GM18870 (cell line): ENCODE results near the gene SAMD13.

ENCODE experiments used
- ATAC-seq: cut with Tn5 transposase; IDR thresholded peaks from one replicate; pipeline ENCODE4 v1.9.1; 2021; ENCODE audit warnings: moderate library complexity; ENCODE audit not compliant: unreplicated experiment

The SAMD13 gene

DNA sequence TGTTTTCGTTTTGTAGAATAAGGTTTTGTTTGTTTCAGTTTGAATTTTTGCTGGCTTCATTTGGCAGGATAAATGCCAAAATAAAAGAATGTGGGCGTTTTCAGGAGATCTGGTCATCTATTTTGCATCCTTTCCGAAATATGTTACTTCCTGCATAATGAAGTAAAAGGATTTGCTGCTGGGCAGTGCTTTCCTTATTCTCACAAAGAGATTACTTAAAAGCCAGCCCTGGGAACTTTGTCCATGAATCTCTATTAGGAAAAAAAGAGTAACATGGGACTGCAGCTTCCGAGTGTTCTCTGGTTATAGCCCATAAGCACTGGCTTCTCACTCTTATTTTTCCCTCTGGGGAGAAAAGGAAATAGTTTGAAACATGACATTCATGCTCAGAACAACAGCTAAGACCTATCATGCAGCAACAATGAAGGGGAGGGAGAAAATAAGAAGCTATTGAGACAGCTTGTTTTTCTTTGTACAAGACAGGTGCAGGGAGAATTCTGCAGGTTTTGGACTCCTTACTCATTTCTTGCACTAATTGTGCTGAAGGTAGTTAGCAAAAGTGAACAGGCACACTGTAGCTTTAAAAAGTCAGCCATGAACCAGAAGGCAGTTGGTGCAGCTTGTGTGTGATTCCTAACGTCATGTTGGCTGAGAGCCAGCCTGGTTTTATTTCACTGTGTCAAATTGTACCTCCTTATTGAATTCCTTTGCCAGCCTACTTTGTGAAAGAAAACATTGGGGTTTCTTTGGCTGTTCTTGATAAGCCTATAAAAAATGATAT is at the start of gene SAMD13:
Gene SAMD13 (plus strand): TSS at position 705 of the 781 bp plus-strand sequence. CDS start 1,527 bp downstream, outside the sequence.
- ATAC-seq = no peak

DNA sequence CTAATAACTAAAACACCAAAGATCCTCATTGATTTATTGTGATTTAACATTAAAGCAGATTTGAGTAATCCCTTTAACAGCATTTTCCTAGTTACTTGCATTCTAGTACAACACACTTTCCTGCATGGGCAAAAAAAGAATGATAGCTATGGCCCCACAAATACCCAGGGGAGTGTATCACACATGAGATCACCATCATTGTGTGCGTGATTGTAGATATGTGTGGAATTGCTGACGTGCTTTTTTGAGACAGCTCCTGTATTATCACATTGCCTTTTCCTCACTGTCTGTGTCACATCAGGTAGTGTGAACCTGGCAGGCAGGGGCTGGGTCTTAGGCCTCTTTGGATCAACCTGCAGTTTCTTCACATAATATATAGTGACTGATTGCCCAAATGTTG is 48.5 kb upstream of the SAMD13 start:
- ATAC-seq = no peak

DNA sequence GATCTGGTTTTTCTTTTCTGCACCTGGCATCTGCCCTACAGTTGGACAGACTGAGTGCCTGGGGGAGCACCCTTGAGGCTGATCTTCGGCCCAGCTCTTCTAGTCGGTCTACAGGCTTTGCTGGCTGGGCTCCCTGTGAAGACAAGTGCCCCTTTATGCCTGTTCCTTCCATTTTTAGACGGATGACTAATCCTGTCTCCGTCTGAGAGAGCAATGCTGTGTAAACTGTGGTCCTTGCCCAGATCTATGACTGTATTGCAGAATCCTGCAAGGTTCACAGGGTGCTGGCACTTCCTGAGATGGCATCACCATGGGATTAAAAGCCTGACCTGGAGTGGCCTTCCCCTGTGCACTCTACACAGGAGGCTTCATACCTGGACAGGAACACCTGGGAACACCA is 47.6 kb upstream of the SAMD13 start:
- no peak for ATAC-seq

DNA sequence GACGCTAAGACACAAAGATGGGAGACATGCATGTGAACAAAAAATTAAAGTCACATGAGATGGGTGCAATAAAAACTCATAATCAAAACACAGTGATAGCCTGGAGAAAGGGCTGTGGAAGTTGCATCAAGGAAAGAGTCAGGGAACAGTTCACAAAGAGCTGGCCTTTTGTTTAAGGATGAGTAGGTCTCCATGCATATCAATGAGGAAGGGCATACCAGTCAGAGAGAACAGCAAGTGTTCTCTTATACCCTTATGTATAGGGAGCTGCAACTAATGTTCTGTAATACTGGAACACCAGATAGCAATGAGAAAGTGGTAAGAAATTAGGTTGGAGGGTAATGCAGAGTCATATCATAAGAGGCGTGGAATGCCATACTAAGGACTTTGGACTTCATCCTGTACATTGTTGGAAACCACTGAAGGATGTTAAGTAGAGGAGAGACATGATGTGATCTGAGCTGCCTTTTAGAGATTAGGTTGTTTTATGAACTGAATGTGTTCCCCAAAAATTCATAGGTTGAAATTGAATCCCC is 46.7 kb upstream of the SAMD13 start:
- ATAC-seq = no peak

DNA sequence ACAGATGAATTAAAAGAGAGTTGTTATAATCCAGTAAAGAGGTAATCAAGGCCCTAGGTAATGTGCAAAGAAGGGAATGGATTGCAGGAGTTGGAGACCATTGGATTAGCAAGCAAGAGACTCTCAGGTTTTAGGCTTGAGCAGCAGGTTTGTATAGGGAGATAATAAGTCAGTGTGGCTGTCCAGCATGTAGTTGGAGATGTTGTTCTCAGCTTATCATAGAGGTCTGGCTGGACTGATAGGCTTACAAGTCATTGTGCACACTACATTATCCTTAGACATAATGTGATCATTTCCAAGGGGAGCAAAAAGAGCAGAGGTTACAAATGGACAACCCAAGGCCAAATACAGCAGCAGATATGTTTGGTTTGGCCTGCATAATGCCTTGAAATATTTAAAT is 45.9 kb upstream of the SAMD13 start:
- no peak for ATAC-seq

DNA sequence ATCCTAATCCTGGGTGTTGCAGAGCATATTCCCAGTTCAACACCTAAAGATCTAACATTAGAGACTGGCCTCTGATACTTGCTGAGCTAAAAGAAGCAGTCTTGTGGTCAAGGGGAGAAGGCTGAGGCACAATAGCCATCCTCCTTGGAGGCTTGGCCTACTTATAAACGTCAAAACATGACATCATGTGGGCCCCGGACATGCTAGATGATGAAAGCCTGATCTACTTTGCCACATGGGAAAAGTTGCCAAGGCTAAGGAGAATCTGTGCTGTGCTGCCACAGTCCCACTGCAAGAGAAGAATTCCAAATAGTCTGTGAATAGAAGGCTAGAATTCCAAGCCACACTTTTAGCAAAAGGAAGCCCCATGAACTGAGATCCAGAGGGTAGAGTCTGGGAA is 43.9 kb upstream of the SAMD13 start:
- ATAC-seq = no peak

- ATAC-seq = no peak
Observed at GRCh38 chr1:84259376-84259775, 42.1 kb upstream of the SAMD13 start.

DNA sequence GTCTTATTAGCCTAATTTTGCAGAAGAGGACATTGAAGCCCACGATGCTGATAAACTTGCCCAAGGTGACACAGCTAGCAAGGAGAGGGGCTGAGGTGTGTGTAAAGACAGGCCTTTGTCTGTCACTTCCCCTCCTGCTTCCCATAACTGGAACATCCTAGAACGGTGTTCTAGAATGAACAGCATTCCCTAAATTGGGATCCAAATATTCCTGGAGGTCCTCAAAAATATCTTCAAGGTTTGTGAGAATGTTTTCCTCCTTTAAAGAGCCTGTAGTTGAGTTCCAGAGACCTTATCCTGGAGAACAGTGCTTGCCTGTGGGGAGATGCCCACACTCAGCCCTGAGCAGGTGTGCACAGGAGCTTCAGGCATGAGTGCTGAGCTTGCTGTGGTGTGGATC is 41.5 kb upstream of the SAMD13 start:
- no peak for ATAC-seq

- no peak for ATAC-seq
Observed at GRCh38 chr1:84260852-84261518, 40.5 kb upstream of the SAMD13 start.

DNA sequence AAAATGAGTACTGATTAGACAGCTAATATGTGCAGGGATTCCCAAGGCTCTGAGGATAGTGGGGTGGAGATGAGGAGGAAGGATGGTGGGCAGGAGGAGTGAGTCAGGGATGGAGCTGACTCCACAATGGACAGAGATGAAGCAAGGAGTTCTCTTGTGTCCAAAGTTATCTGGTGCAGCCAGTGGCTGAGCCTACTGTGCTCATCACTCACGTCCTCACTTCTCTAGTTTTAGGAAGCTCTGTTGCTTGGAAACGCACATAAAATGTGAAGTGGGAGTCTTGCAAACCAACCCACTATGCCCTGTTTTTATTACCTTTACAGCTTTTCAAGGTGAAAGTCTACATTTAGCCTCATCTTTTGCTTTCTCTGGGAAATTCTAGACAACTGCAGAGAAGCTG is 36.5 kb upstream of the SAMD13 start:
- no peak for ATAC-seq

DNA sequence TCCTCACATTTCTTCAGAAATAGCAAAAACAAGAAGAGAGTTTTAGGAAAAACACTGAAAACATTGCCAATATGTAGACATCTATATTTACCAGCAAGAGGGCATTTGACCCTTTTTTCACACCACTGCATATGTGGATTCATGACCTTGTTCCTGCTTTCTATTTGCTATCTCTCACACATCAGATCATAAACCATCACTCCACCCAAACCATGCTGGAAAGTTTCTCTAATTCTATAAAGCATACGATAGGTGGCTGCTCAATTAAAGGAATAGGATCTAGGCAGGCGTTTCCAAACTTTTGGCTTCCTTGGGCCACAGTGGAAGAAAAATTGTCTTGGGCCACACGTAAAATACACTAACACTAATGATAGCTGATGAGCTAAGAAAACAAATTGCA is 35.6 kb upstream of the SAMD13 start:
- ATAC-seq = no peak

DNA sequence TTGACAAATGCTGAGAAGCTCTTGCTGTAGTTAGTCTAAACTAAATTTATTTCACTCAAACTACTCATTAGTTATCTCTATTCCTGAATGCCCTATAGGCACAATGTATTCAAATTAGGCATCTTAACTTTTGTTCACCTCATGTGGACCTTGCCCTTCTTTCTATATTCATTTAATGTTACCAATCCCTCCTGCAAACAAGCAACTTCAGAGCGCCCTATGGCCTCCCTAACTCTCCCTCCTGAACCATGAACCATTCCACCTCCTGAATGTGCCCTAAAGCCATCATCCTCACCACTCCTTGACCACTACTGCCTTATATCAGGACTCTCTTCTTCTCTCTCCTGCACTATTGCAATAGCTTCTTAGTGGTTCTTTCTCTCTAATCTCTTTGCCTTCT is 34.8 kb upstream of the SAMD13 start:
- ATAC-seq = no peak

DNA sequence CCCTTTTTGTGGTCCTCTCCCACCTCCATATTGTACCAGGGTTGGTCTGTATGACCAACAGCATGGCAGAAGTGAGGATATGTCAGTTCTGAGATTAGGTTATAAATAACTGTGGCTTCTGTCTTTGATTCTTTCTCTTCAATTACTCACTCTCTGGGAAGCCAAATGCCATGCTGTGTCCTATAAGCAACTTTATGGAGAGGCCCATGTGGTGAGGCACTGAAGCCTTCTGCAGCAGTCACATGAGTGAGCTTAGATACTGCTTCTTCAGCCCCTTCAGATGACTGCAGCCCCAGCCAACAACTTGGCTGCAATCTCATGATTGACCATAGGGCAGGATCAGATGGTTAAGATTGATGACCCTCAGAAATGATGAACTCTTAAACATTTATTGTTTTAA is 34.0 kb upstream of the SAMD13 start:
- ATAC-seq = no peak

DNA sequence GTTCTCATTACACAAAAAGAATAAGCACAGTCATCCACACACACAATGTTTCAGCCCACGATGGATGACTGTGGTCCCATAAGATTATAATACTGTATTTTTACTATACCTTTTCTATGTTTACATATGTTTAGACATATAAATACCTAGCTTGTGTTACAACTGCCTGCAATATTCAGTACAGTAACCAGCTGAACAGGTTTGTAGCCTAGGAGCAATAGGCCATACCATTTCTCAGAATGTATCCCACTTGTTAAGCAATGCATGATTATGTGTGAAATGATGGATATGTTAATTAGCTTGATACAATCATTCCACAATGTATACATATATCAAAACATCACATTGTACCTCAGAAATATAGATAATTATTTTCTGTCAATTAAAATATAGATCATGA is 33.2 kb upstream of the SAMD13 start:
- ATAC-seq = no peak

GRCh38 chr1:84269306-84269705 is 32.2 kb upstream of the SAMD13 start:
- no peak for ATAC-seq

DNA sequence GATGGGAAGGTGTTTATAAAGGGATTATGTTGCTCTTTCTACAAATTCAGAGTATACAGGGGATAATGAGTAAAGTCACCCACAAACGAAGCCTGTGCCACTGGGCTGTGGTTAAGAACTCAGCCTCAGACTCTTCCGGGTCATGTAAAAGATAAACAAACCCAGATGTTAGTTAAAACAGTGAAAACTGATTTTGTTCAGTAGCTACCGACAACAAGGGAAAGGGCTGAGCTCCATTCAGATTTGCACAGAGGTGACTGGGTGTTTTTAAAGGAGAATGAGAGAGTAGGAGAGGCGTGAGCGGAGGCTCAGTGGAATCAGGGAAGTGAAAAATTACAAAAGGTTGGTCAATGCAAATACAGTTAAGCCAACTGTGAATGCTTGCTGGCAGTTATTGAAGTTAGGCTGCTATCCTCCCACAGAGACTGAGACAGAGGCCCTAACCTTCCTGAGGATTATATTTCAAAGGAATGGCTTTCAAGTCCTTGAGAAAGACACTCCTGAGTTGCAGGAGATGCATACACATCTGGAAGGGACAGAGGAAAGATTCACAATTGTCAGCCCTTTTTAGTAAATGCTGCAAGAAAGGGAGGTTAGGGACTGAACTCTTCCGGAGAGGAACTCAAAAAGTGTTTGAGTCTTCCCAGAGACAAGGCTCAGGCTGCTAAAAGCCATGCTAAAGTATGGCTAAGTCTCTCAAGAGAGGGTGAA is 29.9 kb upstream of the SAMD13 start:
- ATAC-seq = peak; percentile 98

DNA sequence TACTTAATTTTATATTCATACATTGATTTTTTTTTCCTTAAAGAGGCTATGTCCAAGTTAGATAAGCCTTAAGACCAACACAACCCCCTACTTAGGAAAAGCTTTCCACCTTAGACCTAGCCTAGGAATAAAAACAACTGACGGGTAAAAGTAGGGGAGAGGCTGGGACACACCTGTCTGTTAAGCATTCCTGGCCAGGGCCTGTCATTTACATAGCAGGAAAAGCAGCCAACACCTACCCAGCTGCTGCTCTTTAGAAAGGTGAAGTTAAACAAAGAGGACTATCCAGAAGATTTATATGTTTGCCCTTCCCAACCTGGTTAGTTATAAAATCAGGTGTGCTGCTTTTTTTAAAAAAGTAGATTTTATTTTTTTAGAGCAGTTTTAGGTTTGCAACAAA is 29.1 kb upstream of the SAMD13 start:
- ATAC-seq = no peak

DNA sequence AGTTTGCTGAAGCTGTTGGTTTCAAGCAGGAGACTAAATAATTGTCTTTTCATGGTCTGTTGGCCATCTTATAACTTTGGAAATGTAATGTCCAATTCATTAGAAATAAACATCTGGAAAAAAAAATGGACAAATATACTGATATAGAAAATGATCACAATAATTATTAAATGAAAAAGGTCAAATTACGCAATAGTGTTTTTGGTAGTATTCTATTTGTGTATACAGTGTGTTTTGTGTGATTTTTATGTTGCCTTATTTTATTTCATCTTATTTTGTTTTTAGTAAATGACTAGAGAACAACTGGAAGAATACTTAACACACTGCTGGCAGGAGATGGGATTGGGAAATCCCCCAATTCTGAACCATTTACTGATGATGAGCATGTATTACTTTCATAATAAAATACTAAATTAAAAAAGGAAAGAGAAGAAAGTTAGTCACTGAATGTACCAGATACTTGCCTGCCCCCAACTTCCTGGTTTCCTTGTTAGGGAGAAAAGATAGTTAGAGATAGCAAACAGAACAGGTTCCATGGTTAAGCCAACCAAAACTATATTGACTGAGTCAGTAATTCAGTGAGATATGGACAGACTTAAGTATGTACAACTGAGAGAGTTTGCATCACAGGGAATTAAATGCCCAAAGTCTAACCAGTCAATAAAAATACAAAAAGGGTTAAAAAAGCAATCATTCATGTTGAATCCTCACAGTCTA is 24.0 kb upstream of the SAMD13 start:
- no peak for ATAC-seq

- no peak for ATAC-seq
Observed at GRCh38 chr1:84278905-84279304, 22.6 kb upstream of the SAMD13 start.

DNA sequence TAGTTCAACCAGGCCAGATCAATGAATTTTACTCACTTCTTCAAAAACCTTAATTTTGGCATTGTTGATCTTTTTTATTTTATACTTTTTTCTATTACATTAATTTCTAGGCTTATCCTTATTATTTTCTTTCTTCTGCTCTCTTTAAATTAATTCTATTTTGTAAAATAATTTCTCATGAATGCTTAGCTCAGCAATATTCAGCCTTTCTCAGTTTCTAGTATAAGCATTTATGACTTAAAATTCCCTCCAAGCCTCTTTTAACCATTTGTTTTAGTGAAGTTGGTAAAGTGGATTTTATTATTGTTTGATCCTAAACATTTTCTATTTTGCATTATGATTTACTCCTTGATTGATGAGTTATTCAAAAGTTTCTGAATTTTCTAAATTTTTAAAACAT is 20.6 kb upstream of the SAMD13 start:
- no peak for ATAC-seq

- ATAC-seq = peak; percentile 55
Observed at GRCh38 chr1:84282780-84283333, 18.7 kb upstream of the SAMD13 start.
